Measurements from ENCODE around the gene RBBP7.

Gene RBBP7

DNA sequence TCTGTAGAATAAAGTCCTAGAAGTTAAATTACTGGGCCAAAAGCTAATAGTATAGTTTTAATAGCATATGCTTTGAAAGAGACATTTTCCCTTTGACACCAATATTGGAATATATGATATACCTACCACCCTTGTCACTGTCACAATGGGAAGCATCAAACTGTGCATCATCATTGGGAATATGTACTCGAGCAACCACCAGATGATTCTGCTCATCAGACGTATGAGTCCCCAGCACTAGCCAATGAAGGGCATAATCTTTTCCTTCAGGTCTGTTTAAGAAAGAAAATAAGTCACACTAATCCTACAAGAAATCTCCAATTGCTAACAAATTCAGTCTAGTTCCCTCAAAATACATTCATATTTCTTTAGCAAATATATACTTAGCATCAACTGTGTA lies 7.3 kb downstream of the RBBP7 start:
- no peak for DNase-seq (ENCODE audit: low read depth)

- DNase-seq (ENCODE audit: low read depth): no peak
Measured at GRCh38 chrX:16856744-16857143, 13.4 kb downstream of the RBBP7 start.

GRCh38 chrX:16856076-16856404 lies 14.1 kb downstream of the RBBP7 start:
- peak; percentile 27 for DNase-seq (ENCODE audit: low read depth)

DNA sequence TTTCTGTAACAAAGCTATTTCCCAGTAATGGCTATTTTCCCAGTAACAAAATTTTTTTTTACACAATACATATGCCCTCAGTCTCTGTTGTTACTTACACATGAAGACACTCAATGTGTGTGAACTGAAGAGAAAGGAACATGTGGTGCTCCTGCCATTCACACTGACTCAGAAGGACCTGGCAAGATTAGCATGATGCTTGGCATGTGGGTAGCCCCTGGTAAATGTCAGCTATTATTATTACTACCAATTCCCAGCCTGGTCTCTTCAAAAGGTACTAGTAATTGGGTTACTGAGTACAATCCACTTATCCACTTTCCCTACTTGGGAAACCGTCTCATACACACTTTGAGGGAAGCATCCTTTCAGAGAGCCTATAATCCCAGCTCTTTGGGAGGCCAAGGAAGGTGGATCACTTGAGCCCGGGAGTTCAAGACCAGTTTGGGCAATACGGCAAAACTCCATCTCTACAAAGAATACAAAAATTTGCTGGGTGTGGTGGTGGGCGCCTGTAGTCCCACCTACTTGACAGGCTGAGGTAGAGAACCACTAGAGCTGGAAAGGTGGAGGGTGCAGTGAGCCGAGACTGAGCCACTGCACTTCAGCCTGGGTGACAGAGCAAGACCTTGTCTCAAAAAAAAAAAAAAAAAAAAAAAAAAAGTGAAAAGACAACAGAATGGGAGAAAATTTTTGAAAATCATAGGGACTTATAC lies 14.6 kb downstream of the RBBP7 start:
- no peak for DNase-seq (ENCODE audit: low read depth)

GRCh38 chrX:16853537-16853936 lies 16.6 kb downstream of the RBBP7 start:
- DNase-seq (ENCODE audit: low read depth): no peak

GRCh38 chrX:16852617-16853179 lies 17.5 kb downstream of the RBBP7 start:
- DNase-seq (ENCODE audit: low read depth): no peak

GRCh38 chrX:16851827-16852226 lies 18.3 kb downstream of the RBBP7 start:
- DNase-seq (ENCODE audit: low read depth): no peak

GRCh38 chrX:16851421-16851820 lies 18.7 kb downstream of the RBBP7 start:
- no peak for DNase-seq (ENCODE audit: low read depth)

DNA sequence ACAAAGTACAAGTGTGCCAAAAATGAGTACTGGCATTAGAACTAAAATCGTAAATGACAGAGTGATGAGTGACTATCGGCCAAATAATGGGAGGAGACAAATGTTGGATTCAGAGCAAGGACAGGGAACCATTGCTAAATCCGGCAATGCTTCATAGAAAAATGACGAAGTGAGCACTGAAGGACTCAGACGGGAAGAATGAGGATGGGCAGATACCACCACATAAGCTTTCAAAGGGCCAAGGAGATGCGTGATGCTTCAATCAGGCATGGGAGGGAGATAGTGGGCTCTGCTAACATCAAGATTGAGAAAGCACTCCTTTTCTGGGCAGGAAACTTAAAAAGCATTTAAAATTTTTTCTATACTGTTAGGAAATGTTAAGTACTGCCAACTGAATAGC lies 21.6 kb downstream of the RBBP7 start:
- peak; percentile 54 for DNase-seq (ENCODE audit: low read depth)

- DNase-seq (ENCODE audit: low read depth): no peak
Measured at GRCh38 chrX:16845686-16846085, 24.5 kb downstream of the RBBP7 start.

DNA sequence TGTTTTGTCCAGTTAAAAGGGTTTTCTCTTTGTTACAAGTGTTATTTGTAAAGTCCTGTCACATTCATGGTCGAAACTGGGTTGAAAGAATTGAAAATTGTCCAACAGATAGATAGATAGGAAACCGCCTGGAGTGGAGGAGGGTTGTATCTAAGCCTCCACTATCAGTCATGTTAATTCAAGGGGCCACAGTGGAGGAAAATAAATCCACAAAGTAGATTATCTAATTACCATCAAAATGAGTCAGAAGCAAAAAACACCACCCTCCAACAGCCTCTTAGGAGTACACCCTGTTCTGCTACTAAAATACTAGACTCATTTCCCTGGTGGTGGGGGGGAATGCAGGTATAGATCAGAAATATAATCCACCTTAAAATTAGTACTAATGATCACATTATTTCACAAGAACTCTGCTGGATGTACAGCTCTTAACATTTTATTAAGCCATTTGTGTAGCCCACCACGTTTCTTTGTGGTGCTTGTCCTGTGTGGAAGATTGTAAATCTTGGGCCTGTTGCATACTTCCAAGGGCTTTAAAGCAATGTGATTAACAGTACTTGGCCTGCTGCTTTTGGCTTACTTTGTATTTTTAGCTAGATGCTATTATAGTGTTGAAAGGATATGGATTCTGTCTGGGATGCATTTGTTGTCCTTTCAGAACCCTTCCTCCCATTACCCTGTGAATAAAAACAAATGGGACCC lies 26.8 kb downstream of the RBBP7 start:
- DNase-seq (ENCODE audit: low read depth): no peak

GRCh38 chrX:16842684-16843083 lies 27.5 kb downstream of the RBBP7 start:
- no peak for DNase-seq (ENCODE audit: low read depth)

- peak; percentile 59 for DNase-seq (ENCODE audit: low read depth)
Measured at GRCh38 chrX:16839852-16840460, 30.2 kb downstream of the RBBP7 start.

DNA sequence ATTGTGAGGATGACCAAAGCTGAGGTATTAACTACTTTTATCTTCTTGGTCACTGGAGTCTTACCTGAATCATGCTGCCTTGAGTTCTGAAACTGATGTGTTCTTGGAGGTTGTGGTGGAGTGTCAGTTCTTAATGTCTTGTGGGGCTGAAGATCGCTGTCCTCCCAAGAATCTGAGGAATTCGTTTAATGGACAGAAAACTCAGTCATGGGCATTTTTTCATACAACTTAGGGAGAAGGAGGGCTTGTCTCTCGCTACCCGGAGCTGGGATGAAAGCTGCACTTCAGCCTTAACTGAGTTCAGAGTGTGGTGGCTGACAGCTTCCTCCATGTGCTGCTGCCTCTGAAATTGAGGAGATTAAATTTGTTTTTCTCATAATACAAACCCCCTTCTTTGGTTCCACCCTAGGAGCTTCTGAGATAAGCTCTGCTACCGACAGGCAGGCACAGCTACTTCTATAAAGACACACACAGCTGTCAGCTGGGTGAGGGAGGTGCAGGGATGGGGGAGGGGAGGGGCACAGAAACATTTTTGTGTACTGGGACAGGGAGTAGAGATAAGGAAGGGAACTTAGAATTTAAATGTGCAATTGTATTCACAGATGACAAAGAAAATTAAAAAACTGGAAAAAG lies 30.8 kb downstream of the RBBP7 start:
- no peak for DNase-seq (ENCODE audit: low read depth)

DNA sequence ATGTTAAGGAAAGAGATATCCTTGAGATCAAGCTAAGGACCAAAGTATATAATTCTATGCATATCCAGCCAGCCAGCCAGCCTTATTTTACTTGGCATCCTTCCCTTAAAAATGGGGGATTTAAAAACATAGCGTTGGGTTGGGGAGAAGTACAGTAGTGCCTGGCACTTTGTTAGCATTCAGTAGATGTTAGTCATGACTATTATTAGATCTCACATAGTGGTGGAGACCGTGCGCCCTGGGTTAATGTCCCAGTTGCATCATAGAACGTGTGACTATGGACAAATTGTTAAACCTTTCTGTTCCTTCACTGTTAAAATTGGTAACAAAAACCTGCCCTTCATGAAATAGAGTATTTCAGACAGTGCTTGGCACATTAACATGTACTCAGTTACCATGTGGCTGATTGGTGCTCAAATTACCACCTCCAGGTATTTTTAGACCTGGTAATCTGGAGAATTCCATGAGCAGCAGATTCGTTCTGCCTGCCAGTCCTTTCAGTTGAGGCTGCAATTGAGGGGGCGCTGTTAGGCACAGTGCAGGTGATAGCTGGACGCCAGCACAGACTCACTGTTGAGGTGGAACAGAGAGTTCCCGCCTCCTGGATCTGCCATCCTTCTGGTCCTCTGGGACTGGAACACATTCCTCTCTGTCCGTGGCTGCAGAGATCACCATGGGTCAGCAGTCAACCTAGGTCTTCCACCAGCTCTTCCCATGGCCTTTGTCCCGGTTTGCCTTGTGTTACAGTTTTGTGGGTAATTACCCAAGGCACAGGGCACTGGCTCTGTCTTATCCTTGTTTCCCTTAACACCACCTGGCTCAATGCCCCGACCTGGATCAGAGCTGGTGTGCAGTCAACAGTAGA lies 31.7 kb downstream of the RBBP7 start:
- peak; percentile 77 for DNase-seq (ENCODE audit: low read depth)

- peak; percentile 59 for DNase-seq (ENCODE audit: low read depth)
Measured at GRCh38 chrX:16836371-16836770, 33.8 kb downstream of the RBBP7 start.

DNA sequence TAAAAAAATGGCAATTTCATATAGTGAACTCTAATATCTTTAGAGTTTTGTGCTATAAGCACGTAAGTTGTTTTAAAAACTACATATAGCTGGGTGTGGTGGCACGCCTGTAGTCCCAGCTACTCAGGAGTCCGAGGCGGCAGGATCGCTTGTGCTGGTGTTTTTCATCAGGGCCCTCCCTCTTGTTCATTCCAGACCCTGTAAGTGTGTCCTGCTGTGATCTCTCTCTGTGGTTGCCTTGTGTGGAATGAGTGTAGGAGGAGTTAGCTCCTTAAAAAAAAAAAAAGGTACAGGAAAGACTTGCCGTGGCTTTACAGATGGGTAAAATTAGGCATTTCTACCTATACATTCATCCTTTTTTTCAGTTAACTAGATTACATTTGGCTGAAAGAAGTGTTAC lies 35.4 kb downstream of the RBBP7 start:
- DNase-seq (ENCODE audit: low read depth): no peak

GRCh38 chrX:16832301-16832700 lies 37.9 kb downstream of the RBBP7 start:
- no peak for DNase-seq (ENCODE audit: low read depth)

GRCh38 chrX:16828124-16828908 lies 41.8 kb downstream of the RBBP7 start:
- peak; percentile 79 for DNase-seq (ENCODE audit: low read depth)

GRCh38 chrX:16827225-16827624 lies 42.9 kb downstream of the RBBP7 start:
- DNase-seq (ENCODE audit: low read depth): no peak

DNA sequence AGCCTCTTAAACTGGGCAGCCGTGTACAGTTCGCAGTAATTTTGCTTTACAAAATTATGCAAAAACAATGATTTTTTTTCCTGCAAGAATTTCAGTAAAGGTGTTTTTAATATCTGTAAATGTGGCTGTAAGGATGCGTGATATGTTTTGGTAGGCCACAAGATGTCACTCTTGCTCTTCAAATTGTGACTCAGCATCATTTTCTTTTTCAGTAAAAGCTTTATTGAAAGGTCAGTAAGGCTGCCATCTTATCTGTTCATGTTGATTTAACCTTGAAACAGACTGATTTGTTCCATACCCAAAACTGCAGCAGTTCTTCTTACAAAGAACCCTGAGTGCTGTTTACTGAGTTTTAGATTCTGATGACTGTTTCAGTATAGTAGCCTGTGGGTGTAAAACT lies 44.0 kb downstream of the RBBP7 start:
- peak; percentile 32 for DNase-seq (ENCODE audit: low read depth)

Measured in fibroblast of gingiva (primary cell).